PC-3 (cell line): ENCODE results near the gene MUS81. TPM values are rescaled to one million over a fixed set of nuclear protein-coding genes. Genes with fewer than 3 reads are reported as not detected.

Experiments
- ATAC-seq: fragments of 200-7000 bp; cut with Tn5 transposase; 2 replicates; pipeline ENCODE4 v1.9.1; 2020; ENCODE audit warnings: mild to moderate bottlenecking, moderate library complexity
- BruUV-seq: library from RNA; stranded (reverse); fragments of 400-500 nt; replicated peaks from 2 replicates; lab custom pipeline; 2021; lab: Mats Ljungman, UMichigan
- CTCF ChIA-PET: fragments of 300-600 bp; sonication (Branson Sonifier 250); formaldehyde crosslinking; loops from one replicate; lab custom pipeline; 2022; ENCODE audit warnings: antibody characterized with exemption; lab: Charles Lee
- POLR2A ChIA-PET: fragments of 300-600 bp; sonication (Branson Sonifier 250); formaldehyde crosslinking; loops from one replicate; lab custom pipeline; 2022; ENCODE audit warnings: antibody characterized with exemption; ENCODE audit not compliant: unreplicated experiment; lab: Charles Lee
- DNase-seq: peaks from one replicate; pipeline ENCODE4 v3.0.0-alpha.2; 2015
- H2AFZ ChIP-seq: fragments of 300-600 bp; sonication (generic); 2 replicates; pipeline ENCODE4 v1.6.0; 2016; ENCODE audit warnings: antibody characterized with exemption, low read length
- H3F3A ChIP-seq: fragments of 300-600 bp; sonication (generic); one replicate; pipeline ENCODE4 v1.6.0; 2017; ENCODE audit warnings: antibody characterized with exemption, low read length, control low read depth, mild to moderate bottlenecking; ENCODE audit not compliant: unreplicated experiment
- H3K27ac ChIP-seq: fragments of 300-600 bp; sonication (generic); 2 replicates; pipeline ENCODE4 v1.5.1; 2016; ENCODE audit warnings: mild to moderate bottlenecking, low read length
- H3K27me3 ChIP-seq: fragments of 300-600 bp; sonication (generic); 2 replicates; pipeline ENCODE4 v1.6.1; 2016; ENCODE audit warnings: low read length, mixed read lengths
- H3K36me3 ChIP-seq: fragments of 300-600 bp; sonication (generic); 2 replicates; pipeline ENCODE4 v1.6.1; 2016; ENCODE audit warnings: low read depth, mixed run types, low read length, mixed read lengths
- H3K4me1 ChIP-seq: fragments of 300-600 bp; sonication (generic); 2 replicates; pipeline ENCODE4 v1.5.1; 2016; ENCODE audit warnings: low read length; ENCODE audit not compliant: insufficient read depth
- H3K4me2 ChIP-seq: fragments of 300-600 bp; sonication (generic); 2 replicates; pipeline ENCODE4 v1.6.0; 2016; ENCODE audit warnings: low read length
- H3K4me3 ChIP-seq: fragments of 300-600 bp; sonication (generic); 2 replicates; pipeline ENCODE4 v1.5.1; 2016; ENCODE audit warnings: mild to moderate bottlenecking, low read length, mixed read lengths
- H3K79me2 ChIP-seq: fragments of 300-600 bp; sonication (generic); 2 replicates; pipeline ENCODE4 v1.6.1; 2017; ENCODE audit warnings: low read length, mixed read lengths
- H3K9ac ChIP-seq: fragments of 300-600 bp; sonication (generic); 2 replicates; pipeline ENCODE4 v1.6.0; 2016; ENCODE audit warnings: mild to moderate bottlenecking, low read length
- H3K9me2 ChIP-seq: fragments of 300-600 bp; sonication (generic); replicated peaks from 2 replicates; pipeline ENCODE4 v1.6.1; 2016; ENCODE audit warnings: mixed run types, low read length, mixed read lengths
- H3K9me3 ChIP-seq: fragments of 300-600 bp; sonication (generic); 2 replicates; pipeline ENCODE4 v1.6.1; 2016; ENCODE audit warnings: low read length, mixed read lengths
- H4K20me1 ChIP-seq: fragments of 300-600 bp; sonication (generic); 2 replicates; pipeline ENCODE4 v1.6.1; 2016; ENCODE audit warnings: low read length, mixed read lengths
- EZH2 ChIP-seq: fragments of 300-600 bp; sonication (generic); IDR thresholded peaks from one replicate; pipeline ENCODE4 v1.6.1; 2017; ENCODE audit warnings: antibody characterized with exemption, mild to moderate bottlenecking, low read length; ENCODE audit not compliant: unreplicated experiment
- EZH2phosphoT487 ChIP-seq: fragments of 300-600 bp; sonication (generic); IDR thresholded peaks from 2 replicates; pipeline ENCODE4 v1.6.1; 2018; ENCODE audit warnings: mild to moderate bottlenecking, antibody characterized with exemption, low read length, borderline replicate concordance
- intact Hi-C: fragments of 100-400 bp; cut with micrococcal nuclease; formaldehyde crosslinking; loops from 2 replicates; pipeline ENCODE4 v1.9.0; 2023
- total RNA-seq: library from RNA; depleted of rRNA; stranded (reverse); fragments of >200 nt; gene quantifications from 2 replicates; pipeline ENCODE4 v1.2.3, GENCODE V29; 2014
- TF ChIP-seq, protein P1 (sequence below): fragments of 300-600 bp; sonication (generic); conservative IDR thresholded peaks from 2 replicates; pipeline ENCODE4 v1.5.1; 2017; ENCODE audit warnings: antibody characterized with exemption, low read depth, mild to moderate bottlenecking, low read length

MUS81 gene
- total RNA-seq, 1 experiment from 2014 or later: 82.0 TPM

DNA sequence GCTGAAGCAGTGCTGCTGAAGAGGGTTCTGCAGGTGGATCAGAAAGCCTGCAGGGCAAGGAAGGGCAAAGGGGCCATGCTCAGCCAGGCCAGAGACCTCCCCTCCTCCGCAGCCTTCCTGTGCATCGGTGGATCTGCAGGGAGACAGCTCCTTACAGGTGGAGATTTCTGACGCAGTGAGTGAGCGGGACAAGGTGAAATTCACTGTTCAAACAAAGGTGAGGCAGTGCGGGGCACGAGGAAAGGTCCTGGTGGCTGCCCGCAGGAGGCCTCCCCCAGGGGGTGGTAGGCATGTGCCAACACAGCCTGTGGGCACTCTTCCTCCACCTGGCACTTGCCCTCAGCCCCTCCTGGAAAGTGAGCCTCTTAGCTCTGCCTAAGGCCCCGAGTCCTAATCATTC lies 10.9 kb upstream of the MUS81 start:
- no peaks in the 10 kb centered on the region for H3F3A ChIP-seq
- POLR2A ChIA-PET: interaction anchor here (0.5 to 0.7 kb wide), 2 partner anchors 9 to 137 kb away, joined by 3 read pairs; no protein-coding TSS in a partner anchor
- intact Hi-C loops: no loop called here
- DNase-seq (peak; percentile 36), ATAC-seq (no peak)
- BruUV-seq: no TSS peak
- H3K4me3 ChIP-seq: no peak overlapping the region
- H3K4me1 ChIP-seq: peaks cover 2% of the 10 kb centered on the region
- CTCF ChIA-PET: interaction anchor here (1.7 kb wide), 1 partner anchor 11 kb away, joined by 4 read pairs; the partner anchor contains the start of gene MUS81
- peaks cover 18% of the 10 kb centered on the region for H4K20me1 ChIP-seq
- no peak overlapping the region for H3K27ac ChIP-seq
- H3K36me3 ChIP-seq: peaks cover 32% of the 10 kb centered on the region
- H3K27me3 ChIP-seq: no peaks in the 10 kb centered on the region
- H3K79me2 ChIP-seq: peaks cover 6% of the 10 kb centered on the region; the same call in 1 of the 2 replicates
- TF ChIP-seq EZH2phosphoT487: no peak
- TF ChIP-seq, protein P1, sequence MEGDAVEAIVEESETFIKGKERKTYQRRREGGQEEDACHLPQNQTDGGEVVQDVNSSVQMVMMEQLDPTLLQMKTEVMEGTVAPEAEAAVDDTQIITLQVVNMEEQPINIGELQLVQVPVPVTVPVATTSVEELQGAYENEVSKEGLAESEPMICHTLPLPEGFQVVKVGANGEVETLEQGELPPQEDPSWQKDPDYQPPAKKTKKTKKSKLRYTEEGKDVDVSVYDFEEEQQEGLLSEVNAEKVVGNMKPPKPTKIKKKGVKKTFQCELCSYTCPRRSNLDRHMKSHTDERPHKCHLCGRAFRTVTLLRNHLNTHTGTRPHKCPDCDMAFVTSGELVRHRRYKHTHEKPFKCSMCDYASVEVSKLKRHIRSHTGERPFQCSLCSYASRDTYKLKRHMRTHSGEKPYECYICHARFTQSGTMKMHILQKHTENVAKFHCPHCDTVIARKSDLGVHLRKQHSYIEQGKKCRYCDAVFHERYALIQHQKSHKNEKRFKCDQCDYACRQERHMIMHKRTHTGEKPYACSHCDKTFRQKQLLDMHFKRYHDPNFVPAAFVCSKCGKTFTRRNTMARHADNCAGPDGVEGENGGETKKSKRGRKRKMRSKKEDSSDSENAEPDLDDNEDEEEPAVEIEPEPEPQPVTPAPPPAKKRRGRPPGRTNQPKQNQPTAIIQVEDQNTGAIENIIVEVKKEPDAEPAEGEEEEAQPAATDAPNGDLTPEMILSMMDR: no peak
- H3K4me2 ChIP-seq: no peak overlapping the region
- no peaks in the 10 kb centered on the region for H3K9me3 ChIP-seq
- no peaks in the 10 kb centered on the region for H3K9me2 ChIP-seq
- no peak overlapping the region for H3K9ac ChIP-seq
- no peak overlapping the region for H2AFZ ChIP-seq

DNA sequence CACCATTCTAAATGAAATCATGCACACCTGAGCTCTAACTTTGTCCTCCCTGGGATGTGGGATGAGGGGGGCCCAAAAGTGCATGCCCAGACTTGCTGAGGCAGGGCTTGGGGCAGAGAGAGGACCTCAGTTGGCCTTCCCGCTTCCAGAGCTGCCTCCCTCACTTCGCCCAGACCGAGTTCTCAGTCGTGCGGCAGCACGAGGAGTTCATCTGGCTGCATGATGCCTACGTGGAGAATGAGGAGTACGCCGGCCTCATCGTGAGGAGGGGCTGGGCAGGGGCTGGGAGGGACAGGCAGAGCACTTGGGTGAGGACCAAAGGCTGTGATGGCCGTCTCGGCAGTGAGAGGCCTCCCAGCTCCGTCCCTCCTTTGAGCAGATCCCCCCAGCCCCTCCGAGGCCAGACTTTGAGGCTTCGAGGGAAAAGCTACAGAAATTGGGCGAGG lies 10.4 kb upstream of the MUS81 start:
- no peaks in the 10 kb centered on the region for H3K9me2 ChIP-seq
- H3K27me3 ChIP-seq: no peaks in the 10 kb centered on the region
- no peak overlapping the region for H3K9ac ChIP-seq
- H3F3A ChIP-seq: no peaks in the 10 kb centered on the region
- peaks cover 36% of the 10 kb centered on the region for H3K36me3 ChIP-seq
- H3K79me2 ChIP-seq: peaks cover 10% of the 10 kb centered on the region
- ChIA-PET POLR2A (interaction anchor here (0.5 to 0.7 kb wide), 3 partner anchors 9 to 137 kb away, joined by 3 to 7 read pairs (median 3); no protein-coding TSS in a partner anchor), CTCF (interaction anchor here (1.7 kb wide), 1 partner anchor 10 kb away, joined by 4 read pairs; the partner anchor contains the start of gene MUS81)
- no peak overlapping the region for H2AFZ ChIP-seq
- intact Hi-C loops: no loop called here
- H3K4me1 ChIP-seq: peaks cover 6% of the 10 kb centered on the region
- no peak overlapping the region for H3K4me3 ChIP-seq
- peaks cover 22% of the 10 kb centered on the region for H4K20me1 ChIP-seq
- H3K9me3 ChIP-seq: no peaks in the 10 kb centered on the region
- no peak overlapping the region for H3K27ac ChIP-seq
- BruUV-seq: no TSS peak
- H3K4me2 ChIP-seq: no peak overlapping the region
- ATAC-seq (no peak), DNase-seq (no peak)
- TF ChIP-seq EZH2 (no peak), EZH2phosphoT487 (no peak)
- TF ChIP-seq, protein P1: no peak
